Stimulated activated naive CD4-positive, alpha-beta T cell (primary cell): Measurements from ENCODE around the gene DHRS9.
"Not testable (repeated sequence)": the region's sequence is repeated elsewhere in the genome, so short reads cannot be mapped to it uniquely, and the experiment has no call there.

Experiments
- DNase-seq, 6 experiments: peaks; one replicate each; lab custom pipeline; 2025; lab: John Stamatoyannopoulos, UW

DHRS9 gene

DNA sequence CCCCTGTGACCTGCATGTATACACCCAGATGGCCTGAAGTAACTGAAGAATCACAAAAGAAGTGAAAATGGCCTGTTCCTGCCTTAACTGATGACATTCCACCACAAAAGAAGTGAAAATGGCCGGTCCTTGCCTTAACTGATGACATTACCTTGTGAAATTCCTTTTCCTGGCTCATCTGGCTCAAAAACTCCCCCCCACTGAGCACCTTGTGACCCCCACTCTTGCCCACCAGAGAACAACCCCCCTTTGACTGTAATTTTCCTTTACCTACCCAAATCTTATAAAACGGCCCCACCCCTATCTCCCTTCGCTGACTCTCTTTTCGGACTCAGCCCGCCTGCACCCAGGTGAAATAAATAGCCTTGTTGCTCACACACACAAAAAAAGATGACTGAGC lies 67.1 kb downstream of the DHRS9 start:
- not testable (repeated sequence) for DNase-seq

DNA sequence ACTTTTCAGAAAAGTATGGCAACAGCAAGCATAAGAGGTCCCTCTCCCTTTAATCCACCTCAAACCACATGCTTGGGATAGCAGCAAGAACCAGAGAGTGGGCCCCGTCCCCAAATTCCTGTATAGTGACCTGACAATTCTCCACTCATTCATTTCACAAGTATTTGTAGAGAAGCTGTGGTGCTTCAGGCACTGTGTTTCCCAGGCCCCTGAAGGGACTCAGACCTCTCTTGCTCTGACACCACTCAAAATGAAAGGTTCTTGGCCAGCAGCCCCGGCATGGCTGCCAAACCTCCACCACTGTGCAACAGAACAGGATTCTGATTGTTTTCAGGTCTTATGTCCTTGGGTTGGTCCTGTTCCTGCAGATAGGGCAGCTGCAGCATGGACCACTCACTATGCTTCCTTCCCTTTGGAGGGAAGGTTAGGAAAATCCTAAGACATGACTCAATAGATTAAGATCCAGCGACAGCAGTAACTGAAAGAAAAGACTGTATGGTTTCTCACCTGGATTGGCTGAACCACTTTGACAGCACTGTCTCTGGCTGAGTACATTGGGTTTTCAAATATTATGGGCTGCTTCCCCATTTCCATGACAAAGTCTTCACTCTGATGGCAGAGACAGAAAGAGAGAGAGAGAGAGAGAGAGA lies 67.6 kb downstream of the DHRS9 start:
- DNase-seq, result no peak

DNA sequence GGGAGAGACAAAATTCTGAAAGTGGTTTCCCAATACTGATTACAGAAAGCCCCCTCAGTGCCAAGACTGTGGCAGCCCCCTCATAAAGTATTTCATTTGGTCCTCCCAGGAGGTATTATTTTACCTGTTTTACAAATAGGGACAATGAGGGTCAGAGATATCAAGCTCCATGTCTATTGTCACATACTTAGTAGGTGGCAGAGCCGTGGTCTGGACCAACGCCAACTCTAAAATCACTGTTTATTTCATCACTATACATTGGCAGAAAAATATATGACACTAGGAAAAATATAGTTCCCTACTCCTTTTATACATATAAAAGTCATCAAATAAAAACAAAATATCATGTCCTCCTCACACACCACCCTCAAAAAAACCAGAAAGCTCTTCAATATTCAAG lies 68.6 kb downstream of the DHRS9 start:
- DNase-seq, result no peak

DNA sequence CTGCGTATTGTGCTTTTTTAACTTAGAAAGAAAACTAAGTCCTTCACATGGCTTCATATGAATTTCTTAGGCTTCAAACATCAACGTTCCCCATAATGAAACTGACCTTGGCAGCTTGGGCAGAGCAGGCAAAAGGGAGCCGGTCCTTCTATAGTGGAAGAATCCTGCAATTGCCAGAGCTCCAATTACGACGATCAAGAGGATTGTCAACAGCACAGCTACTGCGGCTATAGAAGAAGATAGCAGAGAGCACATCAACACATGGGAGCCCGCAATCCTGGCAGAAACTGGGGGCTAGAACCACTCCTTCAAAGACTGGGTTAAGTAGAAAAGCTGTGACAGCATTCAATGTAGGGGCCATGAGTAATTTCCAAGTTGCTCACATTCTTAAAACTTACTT lies 69.8 kb downstream of the DHRS9 start:
- DNase-seq, result no peak

DNA sequence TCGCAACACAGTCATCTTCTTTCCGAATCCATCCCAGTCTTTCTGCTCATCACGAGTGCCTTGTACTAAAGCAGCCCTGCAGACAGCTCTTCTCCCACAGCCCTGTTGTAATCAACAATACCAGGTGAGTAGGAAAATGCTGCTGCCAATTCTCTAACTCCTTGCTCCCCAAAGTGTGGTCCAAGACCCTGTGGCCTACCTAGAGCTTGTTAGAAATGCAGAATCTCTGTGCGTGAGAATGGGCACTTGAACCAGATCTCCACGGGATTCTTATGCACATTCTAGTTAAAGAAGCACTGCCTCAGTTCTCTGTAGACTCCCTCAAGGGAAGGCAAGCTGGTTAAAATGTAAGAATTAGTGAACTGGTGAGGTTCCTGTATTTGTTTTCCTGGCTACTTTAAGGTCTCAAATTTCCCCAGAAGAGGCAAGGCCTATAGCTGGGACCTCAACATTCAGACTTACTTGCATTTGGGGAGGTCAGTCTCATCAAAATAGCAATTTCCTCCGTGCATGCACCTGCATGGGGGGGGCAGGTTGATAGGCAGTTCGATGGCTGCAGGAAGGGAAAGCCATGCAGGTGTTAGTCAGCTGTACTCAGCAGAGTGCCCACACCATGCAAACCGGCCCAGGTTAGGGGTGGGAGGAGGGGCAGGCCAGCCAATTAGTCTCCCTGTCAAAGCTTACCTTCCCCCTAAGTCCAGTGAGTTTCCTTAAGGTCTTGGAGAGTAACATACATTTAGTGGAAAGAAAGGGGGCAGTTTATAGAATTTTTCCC lies 70.8 kb downstream of the DHRS9 start:
- DNase-seq, result no peak

DNA sequence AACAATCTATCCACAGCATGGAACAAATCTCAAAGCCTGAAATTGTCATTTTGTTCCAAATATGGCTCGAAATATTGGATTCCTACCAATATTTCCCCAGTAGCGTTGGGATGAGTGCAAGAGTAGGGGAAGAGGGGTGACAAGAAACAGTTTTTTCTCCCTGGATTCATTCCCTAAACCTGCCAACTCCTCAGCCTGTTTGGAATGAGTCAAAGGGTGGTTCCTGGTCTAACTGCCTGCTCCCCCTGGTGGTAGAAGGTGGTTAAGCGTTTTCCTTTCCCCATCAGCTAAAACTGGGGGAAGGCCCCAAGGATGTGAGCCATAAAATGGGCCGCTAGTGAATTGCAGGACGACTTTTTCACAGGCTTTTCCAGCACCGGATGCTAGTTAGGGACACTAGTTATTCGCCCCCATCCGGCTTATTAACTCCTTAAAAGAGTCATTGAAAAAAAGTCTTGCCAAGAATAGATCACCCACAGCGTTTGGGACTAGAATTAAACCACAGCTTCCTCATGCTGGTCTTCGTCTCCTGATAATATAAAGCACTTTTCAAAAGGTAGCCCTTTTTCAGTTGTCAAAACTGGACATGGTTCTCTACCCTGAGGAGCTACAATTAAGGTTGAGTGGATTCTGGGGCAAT lies 72.5 kb downstream of the DHRS9 start:
- DNase-seq, result peak; percentile 20 to 59 (median 36)

DNA sequence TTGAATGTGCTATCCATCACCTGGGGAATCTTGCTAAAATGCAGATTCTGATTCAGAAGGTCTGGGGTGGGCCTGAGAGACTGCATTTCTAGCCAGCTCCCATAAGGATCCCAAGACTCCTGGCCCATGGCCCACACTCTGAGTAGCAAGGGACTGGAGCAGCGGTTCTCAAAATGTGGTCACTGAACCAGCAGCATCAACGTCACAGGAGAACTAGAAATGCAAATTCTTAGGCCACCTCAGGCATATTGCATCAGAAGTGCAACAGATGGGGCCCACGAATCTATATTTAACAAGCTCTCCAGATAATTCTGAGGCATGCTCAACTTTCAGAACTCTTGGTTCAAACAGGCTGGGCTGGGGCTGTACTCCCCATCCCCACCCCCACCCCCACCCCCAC lies 74.6 kb downstream of the DHRS9 start:
- no peak for DNase-seq
